HG03095 (cell line): ENCODE data around the gene RIF1.
"Not testable (repeated sequence)": the region's sequence is repeated elsewhere in the genome, so short reads cannot be mapped to it uniquely, and the experiment has no call there.

Experiments
- ATAC-seq: cut with Tn5 transposase; IDR thresholded peaks from one replicate; pipeline ENCODE4 v1.9.1; 2021; ENCODE audit warnings: moderate library complexity; ENCODE audit not compliant: unreplicated experiment

Gene RIF1

DNA sequence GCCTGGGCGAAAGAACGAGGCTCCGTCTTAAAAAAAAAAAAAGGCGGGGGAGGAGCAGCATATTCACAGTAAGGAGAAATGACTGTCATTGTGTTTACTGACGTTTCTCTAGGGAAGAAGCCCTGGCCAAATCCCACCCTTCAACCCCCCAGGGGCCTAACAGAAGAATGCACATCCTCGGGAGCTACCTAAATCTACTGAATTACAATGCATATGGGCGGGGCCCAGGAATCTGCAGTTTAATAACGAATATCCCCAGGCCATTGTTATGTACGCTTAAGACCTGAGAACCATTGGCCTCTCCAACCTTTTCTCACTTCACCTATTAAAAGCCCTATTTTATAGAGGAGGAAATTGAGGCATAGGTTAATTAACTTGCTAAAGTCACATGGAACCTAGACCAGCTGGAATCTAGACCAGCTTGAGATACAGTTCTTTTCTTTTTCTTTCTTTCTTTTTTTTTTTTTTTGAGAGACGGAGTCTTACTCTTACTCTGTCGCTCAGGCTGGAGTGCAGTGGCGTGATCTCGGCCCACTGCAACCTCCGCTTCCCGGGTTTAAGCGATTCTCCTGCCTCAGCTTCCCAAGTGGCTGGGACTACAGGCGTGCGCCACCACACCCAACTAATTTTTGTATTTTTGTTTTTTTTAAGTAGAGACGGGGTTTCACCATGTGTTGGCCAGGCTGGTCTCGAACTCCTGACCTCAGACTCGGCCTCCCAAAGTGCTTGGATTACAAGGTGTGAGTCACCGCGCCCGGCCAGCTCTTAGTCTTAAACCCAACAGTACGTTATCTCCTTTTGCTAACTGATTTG is 708 bp upstream of the RIF1 start:
- ATAC-seq, result no peak

DNA sequence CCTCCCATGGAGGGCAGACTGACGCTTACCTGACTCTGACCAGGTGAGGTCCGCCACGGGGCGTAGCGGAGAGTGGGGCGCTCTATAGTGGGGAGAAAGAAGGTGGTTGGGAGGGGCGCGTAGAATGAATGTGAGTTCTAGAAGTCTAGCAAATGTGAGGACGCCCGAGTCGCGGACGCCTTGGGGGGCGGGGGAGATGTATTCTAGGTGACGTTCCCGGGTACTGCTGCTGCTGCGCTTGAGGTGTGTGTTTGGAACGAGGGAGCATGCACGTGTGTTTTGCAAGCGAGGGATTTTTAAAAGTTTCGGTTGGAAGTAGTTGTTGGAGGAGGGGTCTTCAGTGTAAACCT is 758 bp downstream of the RIF1 start:
- ATAC-seq, result peak; percentile 32

DNA sequence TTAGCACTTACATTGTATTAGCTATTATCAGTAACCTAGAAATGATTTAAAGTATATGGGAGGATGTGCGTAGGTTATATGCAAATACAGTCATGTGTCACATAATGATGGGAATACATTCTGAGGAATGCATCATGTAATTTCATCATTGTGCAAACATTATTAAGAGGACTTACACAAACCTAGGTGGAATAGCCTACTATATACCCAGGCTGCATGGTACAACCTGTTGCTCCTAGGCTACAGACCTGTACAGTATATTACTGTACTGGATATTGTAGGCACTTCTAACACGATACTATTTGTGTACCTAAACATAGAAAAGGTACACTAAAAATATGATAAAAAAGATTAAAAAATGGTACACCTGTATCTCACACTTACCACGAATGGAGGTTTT is 7.9 kb downstream of the RIF1 start:
- no peak for ATAC-seq

DNA sequence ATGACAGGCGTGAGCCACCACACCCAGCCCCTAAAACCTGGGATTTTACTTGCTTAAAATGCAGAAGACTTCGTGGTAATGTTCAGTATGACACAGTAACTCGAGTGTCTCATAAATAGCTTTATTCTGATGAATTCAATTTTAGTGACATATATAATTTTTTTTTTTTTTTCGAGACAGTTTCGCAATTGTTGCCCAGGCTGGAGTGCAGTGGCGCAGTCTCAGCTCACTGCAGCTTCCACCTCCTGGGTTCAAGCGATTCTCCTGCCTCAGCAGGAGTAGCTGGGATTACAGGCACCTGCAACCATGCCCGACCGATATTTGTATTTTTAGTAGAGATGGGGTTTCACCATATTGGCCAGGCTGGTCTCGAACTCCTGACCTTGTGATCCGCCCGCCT is 12.0 kb downstream of the RIF1 start:
- ATAC-seq, result not testable (repeated sequence)

DNA sequence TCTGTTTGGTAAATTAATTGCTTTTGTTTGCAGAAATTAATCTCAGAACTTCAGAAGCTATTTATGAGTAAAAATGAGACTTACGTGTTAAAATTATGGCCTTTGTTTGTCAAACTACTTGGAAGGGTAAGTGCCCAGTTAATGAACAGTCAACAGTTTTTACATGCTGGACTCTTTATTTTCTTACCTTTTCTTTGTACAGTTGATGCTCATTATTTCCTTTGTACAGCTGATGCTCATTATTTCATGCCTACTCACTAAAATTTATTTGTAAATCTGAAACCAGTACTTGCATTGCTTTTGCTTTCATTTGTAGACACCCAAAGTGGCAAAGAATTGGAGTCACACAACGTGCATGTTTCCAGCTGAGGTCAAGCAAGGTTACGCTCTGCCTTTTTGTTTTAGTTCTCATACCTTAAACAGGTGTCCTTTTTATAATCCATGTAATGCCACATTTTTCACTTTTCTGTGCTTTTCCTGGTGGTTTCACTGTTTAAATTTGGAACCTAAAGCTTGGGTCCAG is 13.3 kb downstream of the RIF1 start:
- ATAC-seq, result peak; percentile 55

DNA sequence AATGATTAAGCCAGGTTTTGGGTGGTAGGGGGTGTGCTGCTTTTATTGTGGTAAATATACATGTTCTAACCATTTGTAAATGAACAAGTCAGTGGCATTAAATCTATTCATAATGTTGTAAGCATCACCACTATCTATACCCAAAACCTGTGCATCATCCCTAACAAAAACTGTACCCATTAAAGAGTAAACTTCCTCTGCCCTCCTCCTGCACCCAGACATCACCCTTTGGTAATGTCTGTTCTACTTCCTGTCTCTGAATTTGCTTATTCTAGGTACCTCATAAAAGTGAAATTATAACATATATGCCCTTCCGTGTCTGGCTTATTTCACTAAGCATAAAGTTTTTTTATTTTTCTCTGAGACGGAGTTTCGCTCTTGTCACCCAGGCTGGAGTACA is 14.1 kb downstream of the RIF1 start:
- no peak for ATAC-seq

DNA sequence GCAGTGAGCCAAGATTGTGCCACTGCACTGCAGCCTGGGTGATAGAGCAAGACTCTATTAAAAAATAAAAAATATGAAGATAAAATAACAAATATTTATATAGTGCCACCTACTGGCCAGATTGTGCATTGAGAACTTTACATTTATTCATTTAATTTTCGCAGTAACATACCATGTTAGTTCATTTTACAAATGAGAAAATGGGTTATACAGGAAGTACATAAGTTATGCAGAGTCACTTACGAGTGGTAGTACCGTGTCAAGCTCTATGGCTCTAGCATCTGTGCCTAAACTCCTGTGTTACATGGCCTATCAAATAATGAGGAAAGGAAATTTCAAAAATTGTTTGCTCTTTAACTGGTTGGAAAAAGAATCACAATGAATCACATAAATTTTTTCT is 27.9 kb downstream of the RIF1 start:
- no peak for ATAC-seq

DNA sequence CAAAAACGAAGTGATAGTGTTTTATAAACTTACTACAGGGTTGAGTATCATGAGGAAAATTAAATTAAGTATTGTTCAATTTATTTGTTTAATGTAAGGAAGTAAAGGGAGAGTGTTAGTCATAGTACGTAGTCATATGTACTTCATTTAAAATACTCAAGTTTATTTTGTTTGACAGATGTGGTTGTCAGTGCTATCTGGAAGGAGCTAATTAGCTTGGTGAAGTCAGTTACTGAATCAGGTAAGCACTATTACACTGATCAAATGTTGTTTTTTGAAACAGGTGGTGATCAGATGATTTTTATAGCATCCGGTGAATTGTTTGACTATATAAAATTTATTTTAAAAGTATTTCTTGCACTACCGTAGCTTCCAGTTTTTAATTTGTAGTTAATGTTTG is 28.8 kb downstream of the RIF1 start:
- no peak for ATAC-seq

DNA sequence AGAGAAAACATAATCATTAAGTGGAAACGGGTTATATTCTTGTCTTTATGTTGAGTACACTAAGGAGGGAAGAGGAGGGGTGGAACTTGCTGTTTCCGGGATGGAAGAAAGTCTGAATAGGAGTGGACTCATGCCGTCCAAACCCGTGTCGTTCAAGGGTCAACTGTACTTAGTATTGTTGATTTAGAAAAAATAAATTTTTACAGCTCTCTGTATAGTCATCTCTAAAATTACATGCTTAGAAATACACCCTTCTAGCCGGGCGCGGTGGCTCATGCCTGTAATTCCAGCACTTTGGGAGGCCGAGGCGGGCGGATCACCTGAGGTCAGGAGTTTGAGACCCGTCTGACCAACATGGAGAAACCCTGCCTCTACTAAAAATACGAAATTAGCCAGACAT is 29.4 kb downstream of the RIF1 start:
- no peak for ATAC-seq

DNA sequence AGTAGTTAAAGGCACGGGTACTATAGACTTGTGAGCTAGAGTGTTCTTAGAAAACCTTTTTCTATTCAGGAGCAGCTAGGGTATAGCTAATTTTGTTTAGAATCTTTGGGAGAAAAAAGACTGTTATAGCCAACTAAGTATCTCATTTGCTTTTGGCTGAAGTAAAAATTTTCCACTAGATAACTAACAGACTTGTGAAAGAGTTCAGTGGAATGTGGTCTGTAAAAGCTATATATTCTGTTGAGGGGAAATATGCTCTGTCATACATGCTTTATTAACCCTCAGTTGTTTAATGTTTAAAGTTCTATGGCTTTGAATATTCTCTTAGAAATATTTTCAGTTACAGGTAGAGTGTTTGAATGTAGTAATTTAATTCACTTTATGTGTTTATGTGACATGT is 49.7 kb downstream of the RIF1 start:
- ATAC-seq, result no peak

DNA sequence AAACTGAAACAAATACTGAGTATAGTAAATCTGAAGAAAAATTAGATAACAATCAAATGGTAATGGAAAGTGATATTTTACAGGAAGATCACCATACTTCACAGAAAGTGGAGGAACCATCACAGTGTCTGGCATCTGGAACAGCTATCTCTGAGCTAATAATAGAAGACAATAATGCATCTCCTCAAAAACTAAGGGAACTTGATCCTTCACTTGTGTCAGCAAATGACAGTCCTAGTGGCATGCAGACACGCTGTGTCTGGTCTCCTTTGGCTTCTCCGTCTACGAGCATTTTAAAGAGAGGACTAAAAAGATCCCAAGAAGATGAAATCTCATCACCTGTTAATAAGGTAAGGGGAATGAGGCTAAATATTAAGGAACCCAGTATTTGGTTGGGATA is 56.1 kb downstream of the RIF1 start:
- ATAC-seq, result no peak

DNA sequence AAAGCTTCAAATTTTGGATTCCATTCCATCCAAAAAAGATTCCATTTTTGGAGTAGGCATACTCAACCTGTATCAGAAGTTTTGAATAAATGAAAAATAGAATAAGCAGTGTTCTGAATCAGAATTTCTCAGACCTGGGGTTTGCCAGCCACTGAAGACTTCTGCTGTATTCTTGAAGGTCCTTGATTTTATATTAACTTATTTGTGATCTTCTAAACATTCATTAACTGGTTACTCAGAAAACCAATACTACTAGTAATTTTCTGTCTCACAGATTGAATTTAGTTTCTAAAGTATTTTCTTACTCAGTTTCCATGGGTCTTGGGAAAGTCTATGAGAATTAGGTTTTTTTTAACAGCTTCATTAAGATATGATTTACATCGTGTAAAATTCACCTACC is 60.9 kb downstream of the RIF1 start:
- no peak for ATAC-seq

DNA sequence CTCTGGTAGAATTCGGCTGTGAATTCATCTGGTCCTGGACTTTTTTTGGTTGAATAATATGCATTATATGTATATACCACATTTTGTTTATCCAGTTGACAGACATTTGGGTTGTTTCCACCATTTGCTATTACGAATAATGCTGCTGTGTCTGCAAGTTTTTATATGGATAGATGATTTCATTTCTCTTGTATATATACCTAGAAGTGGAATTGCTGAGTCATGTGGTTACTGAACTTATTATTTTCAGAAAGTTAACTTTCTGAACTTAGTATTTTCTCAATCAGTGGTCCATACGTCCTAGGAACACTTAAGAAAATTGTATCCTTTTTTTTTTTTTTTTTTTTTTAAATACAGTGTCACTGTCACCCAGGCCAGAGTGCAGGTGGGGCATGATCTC is 63.3 kb downstream of the RIF1 start:
- ATAC-seq, result no peak

DNA sequence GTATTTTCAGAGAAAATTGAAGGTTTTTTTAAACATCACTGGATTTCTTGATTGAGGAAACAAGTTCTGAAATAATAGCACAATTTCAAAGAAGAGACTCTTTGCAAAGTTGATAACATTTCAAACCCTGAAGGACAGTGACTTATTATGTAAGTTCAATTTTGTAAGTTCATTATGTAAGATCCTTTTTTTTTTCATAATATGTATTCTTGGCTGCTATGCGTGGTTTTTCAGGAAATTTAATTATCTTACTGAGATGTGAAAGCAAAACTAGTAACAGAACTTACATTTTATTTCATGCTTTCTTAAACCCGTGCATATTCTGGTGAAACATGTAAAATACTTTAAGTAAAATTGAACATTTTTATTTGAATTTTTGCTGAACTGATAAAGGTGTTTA is 65.4 kb downstream of the RIF1 start:
- no peak for ATAC-seq

DNA sequence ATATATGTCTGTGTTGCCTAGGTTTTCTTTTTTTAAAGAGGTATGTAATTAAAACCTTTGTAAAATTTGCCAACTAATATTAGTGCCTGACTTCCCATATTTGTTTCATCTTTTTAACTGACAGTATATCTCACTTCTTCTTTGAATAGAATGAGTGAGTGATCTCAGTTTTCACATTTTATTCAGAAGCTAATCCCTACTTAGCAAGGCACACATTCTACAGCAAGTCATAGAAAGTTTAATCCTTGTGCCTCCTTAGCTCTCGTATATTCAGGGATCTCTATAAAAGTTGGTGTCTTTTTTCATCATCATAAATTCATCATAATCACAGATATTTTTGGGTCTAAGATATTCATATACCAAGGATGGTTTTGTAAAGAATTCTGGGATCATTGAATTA is 66.6 kb downstream of the RIF1 start:
- ATAC-seq, result no peak

DNA sequence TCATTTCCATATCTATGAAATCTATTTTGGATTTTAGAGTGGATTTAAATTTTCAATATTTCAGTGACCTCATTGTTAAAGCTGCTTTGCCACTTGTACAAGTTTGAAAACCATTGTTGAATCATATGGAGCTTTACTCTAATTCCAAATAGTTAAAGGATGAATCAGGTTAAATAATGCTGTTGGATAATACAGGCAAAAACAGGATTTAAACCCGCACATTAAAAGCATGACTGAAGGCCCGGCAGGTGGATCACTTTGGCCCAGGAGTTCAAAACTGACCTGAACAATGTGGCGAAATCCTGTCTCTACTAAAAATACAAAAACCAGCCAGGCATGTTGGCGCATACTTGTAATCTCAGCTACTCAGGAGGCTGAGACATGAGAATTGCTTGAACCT is 68.3 kb downstream of the RIF1 start:
- no peak for ATAC-seq

DNA sequence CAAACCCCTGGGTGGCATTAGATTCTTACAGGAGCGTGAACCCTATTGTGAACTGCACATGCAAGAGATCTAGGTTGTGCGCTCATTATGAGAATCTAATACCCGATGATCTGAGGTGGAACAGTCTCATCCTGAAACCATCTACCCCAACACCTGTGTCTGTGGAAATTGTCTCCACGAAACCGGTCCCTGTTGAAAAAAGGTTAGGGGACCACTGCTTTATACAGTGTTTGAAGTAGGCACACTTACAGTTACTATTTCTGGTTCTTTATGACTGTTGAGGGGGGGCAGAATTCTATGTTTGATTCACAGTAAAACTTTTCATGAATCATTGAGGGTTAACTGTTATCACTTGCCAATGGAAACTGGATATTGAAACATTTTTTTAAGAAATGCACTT is 72.0 kb downstream of the RIF1 start:
- ATAC-seq, result no peak

DNA sequence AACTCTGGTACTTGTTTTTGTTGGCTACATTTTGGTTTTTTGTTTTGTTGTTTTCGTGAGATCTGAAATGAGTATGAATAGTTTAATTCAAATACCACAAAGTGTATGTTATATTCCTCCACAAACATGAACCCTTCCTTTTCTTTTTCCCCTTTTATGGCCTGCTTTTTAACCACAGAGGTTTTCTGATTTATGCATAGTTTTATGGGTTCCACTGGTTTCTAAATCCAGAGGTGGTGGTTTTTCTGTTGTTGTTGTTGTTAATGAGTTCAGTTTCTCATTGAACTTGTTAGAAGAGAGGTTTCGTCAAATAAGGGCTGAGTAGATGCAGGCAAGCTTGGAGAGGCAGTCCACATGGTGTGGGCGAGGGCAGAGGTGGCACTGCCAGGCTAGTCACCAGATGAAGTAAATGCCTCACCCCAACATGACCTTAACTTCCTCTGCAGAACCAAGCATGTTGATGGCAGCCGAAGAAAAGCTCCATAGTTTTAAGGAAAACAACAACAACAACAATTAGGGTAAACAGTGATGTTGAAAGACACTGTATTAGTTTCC is 72.5 kb downstream of the RIF1 start:
- no peak for ATAC-seq

DNA sequence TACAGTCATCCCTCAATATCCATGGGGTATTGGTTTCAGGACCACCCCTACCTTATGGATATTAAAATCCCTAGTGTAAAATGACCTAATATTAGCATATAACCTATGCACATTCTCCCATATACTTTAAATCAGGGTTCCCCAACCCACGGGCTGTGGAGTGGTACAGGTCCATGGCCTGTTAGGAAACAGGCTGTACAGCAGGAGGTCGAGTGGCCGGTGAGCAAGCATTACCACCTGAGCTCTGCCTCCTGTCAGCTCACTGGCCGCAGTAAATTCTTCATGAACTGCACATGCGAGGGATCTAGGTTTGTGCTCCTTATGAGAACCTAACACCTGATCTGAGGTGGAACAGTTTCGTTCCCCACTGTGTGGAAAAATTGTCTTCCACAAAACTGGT is 73.8 kb downstream of the RIF1 start:
- ATAC-seq, result no peak

DNA sequence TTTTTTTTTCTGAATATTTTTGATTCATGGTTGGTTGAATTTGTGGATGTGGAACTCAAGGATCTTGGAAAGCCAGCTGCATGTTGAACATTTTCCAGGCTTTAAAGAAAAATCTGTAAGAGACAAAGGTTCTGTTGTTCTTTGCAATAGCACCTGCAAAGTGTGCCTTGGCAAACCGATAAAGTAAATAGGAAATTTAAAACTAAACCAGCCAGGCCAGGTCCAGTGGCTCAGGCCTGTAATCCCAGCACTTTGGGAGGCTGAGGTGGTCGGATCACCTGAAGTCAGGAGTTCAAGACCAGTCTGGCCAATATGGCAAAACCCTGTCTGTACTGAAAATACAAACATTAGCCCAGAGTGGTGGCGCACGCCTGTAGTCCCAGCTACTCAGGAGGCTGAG is 74.4 kb downstream of the RIF1 start:
- ATAC-seq, result no peak

DNA sequence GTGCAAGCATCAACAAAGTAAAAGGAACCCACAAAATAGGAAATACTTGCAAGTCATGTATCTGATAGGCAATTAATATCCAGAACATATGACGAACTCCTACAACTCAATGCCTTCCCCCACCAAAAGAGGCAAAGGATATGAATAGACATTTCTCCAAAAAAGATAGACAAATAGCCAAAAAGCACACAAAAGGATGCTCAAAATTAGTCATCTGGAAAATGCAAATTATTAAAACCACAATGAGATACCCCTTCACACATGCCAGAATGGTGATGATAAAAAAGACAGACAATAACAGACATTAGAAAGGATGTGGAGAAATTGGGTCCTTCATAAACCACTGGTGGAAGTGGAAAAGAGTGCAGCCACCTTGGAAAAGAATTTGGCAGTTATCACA is 76.4 kb downstream of the RIF1 start:
- no peak for ATAC-seq

DNA sequence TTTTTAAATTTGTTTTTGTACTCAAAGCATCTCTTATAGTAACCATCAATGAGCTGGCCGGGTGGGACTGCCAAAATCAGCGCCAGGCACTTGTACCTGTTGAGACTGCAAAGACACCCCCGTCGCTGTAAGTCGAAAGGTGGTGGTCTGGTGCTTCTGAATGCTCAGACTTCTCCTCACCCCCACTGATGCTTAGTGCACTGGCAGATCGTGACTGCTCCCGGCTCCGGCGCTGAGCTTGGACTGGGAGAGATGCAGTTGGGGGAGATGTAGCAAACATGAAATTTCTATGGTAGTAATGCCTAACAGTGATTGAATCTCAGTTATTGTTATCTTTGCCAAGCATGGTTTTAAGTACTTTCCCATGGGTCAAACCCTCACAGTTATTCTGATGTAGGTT is 80.6 kb downstream of the RIF1 start:
- ATAC-seq, result no peak

DNA sequence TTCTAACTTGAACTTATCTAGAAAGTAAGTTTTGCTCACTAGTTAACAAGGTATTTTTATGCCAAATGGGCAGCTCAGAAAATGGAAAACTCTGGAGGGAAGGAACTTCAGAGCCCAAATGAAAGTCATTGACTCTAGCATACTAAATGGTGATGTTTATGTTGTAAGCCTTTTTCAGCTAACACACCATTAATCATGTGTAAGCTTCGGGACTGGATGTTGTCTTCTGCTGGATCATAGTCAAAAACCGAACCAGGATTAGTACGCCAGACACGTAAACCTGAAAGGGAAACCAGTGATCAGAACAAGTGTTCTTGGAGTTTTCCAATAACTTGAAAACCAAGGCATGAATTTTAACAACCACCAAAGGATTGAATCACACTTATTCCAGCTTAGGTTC is 81.8 kb downstream of the RIF1 start:
- ATAC-seq, result no peak
